ENCODE measurements around the gene ANKS1B.
A peak's percentile ranks its signal among the peaks of the same experiment; 100 is the strongest.

ANKS1B gene

DNA sequence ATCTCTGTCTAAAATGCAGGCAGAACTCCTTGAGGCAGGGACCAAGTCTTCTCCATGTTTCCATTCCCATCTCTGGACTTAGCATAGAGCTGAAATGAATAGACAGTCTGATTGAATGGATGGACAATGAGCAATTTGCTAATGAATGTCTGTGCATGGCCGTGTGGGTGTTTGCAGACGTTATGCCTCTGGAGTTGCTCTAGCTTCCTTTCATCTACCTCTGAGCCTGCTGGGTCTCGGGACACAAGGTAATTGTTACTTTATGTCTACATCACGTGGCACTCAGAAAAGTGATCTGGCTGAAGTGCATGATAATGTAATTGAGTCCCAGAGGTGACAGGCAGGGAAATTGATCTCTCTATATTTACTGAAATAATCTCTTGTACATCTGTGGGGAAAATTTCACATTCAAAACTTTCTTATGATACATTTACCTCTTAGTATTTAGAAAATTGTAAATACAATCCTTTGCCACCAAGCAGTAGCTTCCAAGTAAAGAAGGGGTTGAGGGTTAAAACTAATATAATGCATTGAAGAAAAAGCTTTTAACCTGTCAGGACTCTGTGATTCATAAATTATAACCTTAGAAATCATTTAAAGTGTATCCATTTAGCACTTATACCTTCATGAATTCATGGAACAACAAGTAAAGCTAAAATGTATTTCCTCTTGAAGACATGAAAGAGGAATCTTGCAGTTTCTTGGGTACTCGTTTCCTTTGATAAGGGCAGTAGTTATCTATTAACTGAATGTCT is 915.6 kb downstream of the ANKS1B start:
- Mint-ChIP-seq H3K27ac (no peak overlapping the region), H3K27me3 (no peaks in the 10 kb centered on the region), H3K4me1 (no peaks in the 10 kb centered on the region), H3K4me3 (no peak overlapping the region), H3K36me3 (ENCODE audit: low read depth) (no peaks in the 10 kb centered on the region), H3K9me3 (no peaks in the 10 kb centered on the region)
- DNase-seq: no peak
- no peak for ATAC-seq

DNA sequence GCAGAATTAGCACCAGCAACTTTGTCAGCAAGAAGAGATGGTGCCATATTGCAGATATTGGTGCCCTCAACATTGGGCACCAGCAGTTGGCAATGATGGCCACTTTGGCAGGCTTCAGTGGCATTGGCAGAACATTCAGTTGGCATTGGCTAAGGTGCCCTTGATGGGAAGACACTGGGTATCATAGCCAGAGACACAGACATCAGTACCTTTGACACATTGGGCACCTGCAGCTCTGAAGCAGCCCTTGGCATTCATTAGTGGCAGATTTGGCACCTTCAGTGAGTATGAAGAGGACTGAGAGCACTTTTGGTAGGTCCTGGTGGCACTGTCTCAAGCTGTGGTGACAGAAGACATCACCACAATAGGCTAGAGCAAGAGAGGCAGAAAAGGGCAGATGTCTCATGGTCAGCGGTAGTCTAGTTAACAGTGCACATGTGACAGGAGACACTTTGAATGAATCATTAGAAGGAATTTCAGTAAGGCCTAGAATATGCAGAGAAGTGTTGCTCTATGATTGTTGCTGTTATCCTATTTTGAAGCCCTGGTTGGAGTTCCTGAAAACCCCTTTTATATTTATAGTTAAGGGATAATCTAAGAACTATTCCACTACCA is 917.5 kb downstream of the ANKS1B start:
- H3K4me3 Mint-ChIP-seq: no peak overlapping the region
- no peaks in the 10 kb centered on the region for H3K4me1 Mint-ChIP-seq
- DNase-seq (no peak), ATAC-seq (no peak)
- no peaks in the 10 kb centered on the region for H3K36me3 Mint-ChIP-seq (ENCODE audit: low read depth)
- H3K27ac Mint-ChIP-seq: no peak overlapping the region
- no peaks in the 10 kb centered on the region for H3K27me3 Mint-ChIP-seq
- H3K9me3 Mint-ChIP-seq: no peaks in the 10 kb centered on the region

DNA sequence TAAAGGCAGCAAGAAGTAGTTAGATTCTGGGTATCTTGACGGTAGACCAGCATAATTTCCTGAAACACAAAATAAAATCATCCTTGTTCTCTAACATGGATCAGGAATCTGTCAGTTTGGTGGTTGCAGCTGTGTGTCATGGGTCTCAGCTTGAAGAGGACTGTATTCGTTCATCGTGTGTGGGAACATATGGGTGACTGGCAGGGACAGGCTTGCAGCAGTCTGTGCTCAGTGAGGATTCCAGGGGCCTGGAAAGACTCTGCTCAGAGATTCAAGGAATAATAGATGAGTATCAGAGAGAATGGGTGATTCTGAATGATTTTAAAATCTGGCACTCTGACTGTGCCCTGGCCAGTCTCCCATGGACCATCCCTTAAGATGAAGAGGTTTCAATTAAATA is 918.0 kb downstream of the ANKS1B start:
- H3K4me1 Mint-ChIP-seq: no peaks in the 10 kb centered on the region
- no peaks in the 10 kb centered on the region for H3K27me3 Mint-ChIP-seq
- ATAC-seq (no peak), DNase-seq (no peak)
- no peaks in the 10 kb centered on the region for H3K9me3 Mint-ChIP-seq
- no peaks in the 10 kb centered on the region for H3K36me3 Mint-ChIP-seq (ENCODE audit: low read depth)
- H3K4me3 Mint-ChIP-seq: no peak overlapping the region
- no peak overlapping the region for H3K27ac Mint-ChIP-seq

GRCh38 chr12:99063182-99063581 is 921.6 kb downstream of the ANKS1B start:
- Mint-ChIP-seq H3K36me3 (ENCODE audit: low read depth) (no peaks in the 10 kb centered on the region), H3K4me1 (no peaks in the 10 kb centered on the region), H3K27me3 (no peaks in the 10 kb centered on the region), H3K27ac (no peak overlapping the region), H3K9me3 (no peaks in the 10 kb centered on the region), H3K4me3 (no peak overlapping the region)
- no peak for DNase-seq
- ATAC-seq: no peak

DNA sequence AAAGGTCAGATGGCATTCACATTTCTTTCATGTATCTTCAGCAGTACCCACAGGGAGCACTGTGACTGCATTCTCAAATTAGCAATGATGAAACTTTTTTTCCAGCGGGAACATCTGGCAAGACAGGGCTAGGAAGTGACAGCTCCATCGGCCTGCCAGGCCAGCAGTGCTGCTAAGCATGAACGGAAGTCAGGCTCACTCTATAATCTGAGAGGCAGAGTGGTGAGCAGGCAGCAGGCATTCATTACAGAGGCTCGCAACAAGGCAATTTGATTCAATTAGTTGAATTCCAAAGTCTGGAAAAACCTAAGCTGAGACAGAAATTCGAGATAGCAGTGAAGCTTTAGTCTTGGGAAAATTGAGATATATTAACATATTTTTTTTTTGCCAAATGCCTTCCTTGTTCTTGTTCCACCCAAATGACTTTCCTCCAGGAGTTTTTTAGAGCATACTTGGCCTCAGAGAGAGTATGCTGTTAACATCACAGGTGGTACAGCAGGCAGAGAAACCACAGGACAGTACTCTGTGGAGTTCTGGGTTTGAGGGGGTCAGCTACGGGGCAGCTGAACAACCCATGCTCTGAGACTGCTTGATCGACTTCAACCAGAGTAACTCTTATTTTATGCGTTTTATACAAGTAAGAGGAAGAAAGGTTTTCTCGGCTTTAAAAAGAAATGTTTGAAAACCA is 924.8 kb downstream of the ANKS1B start:
- ATAC-seq (no peak), DNase-seq (no peak)
- Mint-ChIP-seq H3K9me3 (no peaks in the 10 kb centered on the region), H3K4me3 (no peak overlapping the region), H3K36me3 (ENCODE audit: low read depth) (no peaks in the 10 kb centered on the region), H3K27me3 (no peaks in the 10 kb centered on the region), H3K4me1 (no peaks in the 10 kb centered on the region), H3K27ac (no peak overlapping the region)

GRCh38 chr12:99057670-99058069 is 927.1 kb downstream of the ANKS1B start:
- H3K27ac Mint-ChIP-seq: no peak overlapping the region
- H3K36me3 Mint-ChIP-seq (ENCODE audit: low read depth): no peaks in the 10 kb centered on the region
- H3K27me3 Mint-ChIP-seq: no peaks in the 10 kb centered on the region
- no peaks in the 10 kb centered on the region for H3K9me3 Mint-ChIP-seq
- no peak for ATAC-seq
- no peak for DNase-seq
- H3K4me3 Mint-ChIP-seq: no peak overlapping the region
- no peaks in the 10 kb centered on the region for H3K4me1 Mint-ChIP-seq

DNA sequence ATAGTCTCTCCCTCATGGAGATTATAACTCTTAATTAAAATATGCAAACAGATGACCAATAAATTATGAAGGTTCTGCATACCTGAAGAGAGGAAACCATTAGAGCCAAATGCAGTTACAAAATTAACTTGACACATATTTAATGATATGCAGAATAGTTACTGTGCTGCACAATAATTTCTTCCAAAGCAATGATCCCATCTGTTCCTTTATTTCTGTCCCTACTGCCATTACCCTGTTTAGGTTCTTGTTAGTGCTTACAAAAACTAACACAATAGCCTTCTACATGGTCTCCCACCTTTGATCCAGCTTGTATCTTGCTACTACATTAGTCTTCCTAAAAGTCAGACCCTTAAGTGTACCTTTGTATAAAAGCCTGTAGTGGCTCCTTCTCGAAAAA is 928.5 kb downstream of the ANKS1B start:
- no peak overlapping the region for H3K4me3 Mint-ChIP-seq
- H3K36me3 Mint-ChIP-seq (ENCODE audit: low read depth): no peaks in the 10 kb centered on the region
- ATAC-seq (no peak), DNase-seq (no peak)
- no peaks in the 10 kb centered on the region for H3K9me3 Mint-ChIP-seq
- no peaks in the 10 kb centered on the region for H3K27me3 Mint-ChIP-seq
- H3K27ac Mint-ChIP-seq: no peak overlapping the region
- H3K4me1 Mint-ChIP-seq: no peaks in the 10 kb centered on the region

DNA sequence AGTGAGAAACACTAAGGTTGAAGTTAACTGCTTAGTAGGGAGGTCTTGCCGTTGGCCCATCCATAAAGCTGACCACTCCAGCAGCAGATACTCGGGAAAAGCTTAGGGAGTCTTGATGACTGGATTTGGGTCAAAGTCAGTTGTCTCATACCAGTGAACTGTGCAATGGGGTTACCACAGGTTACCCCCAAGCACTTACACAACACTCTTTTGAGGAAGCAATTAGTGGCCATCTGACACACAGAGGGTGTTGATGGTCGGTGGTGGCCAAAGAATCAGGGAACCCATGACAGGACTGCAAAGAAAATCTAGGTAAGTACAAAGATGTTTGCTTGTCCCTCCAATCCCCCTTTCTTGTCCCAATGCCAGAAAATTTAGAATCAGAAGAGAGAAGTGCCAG is 929.4 kb downstream of the ANKS1B start:
- ATAC-seq (no peak), DNase-seq (no peak)
- Mint-ChIP-seq H3K36me3 (ENCODE audit: low read depth) (no peaks in the 10 kb centered on the region), H3K27ac (no peak overlapping the region), H3K27me3 (no peaks in the 10 kb centered on the region), H3K9me3 (no peaks in the 10 kb centered on the region), H3K4me1 (no peaks in the 10 kb centered on the region), H3K4me3 (no peak overlapping the region)

DNA sequence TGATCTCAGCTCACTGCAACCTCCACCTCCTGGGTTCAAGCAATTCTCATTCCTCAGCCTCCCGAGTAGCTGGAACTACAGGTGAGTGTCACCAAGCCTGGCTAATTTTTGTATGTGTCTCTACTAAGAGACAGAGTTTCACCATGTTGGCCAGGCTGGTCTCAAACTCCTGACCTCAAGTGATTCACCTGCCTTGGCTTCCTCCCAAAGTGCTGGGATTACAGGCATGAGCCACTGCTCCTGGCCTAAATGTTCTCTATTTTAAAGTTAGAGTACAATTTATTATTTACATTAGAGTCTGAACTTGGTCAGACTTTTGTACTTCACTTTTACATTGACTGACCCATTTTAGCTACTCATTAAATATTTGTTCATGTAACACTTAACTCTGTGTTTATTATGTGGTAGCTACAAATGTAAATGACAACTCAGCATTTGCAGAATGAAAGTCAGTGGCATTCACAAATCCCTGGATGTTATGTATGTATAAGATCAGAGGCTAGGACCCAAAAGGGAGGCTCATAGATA is 930.1 kb downstream of the ANKS1B start:
- Mint-ChIP-seq H3K9me3 (no peaks in the 10 kb centered on the region), H3K36me3 (ENCODE audit: low read depth) (no peaks in the 10 kb centered on the region), H3K4me3 (no peak overlapping the region), H3K27me3 (no peaks in the 10 kb centered on the region), H3K4me1 (no peaks in the 10 kb centered on the region), H3K27ac (no peak overlapping the region)
- DNase-seq (no peak), ATAC-seq (no peak)

GRCh38 chr12:99053616-99054362 is 930.9 kb downstream of the ANKS1B start:
- H3K27me3 Mint-ChIP-seq: no peaks in the 10 kb centered on the region
- H3K4me1 Mint-ChIP-seq: no peaks in the 10 kb centered on the region
- H3K36me3 Mint-ChIP-seq (ENCODE audit: low read depth): no peaks in the 10 kb centered on the region
- H3K4me3 Mint-ChIP-seq: no peak overlapping the region
- no peaks in the 10 kb centered on the region for H3K9me3 Mint-ChIP-seq
- DNase-seq: no peak
- no peak overlapping the region for H3K27ac Mint-ChIP-seq
- ATAC-seq: no peak

DNA sequence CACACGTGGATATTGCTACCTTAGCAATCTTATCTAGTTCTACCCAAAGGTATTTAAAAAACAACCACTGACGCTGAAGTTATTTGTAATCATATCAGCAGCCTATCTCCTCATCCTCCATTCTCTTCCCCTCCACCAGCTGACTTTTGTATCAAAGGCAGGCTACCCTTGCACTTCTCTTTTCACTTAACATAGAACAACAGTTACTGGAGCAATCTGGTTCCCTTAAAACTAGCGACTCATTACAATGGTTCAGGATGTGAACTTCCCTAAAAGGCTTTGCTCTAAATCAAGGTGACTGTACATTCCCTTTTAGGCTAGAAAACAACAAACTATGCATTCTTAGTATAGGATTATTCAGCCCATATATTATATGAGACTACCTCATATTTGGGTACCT is 935.0 kb downstream of the ANKS1B start:
- DNase-seq (no peak), ATAC-seq (no peak)
- Mint-ChIP-seq H3K36me3 (ENCODE audit: low read depth) (no peaks in the 10 kb centered on the region), H3K4me3 (no peak overlapping the region), H3K27ac (no peak overlapping the region), H3K4me1 (no peaks in the 10 kb centered on the region), H3K9me3 (peaks cover 13% of the 10 kb centered on the region), H3K27me3 (no peaks in the 10 kb centered on the region)

- no peak for ATAC-seq
- DNase-seq: no peak
- peaks cover 13% of the 10 kb centered on the region for H3K9me3 Mint-ChIP-seq
- no peak overlapping the region for H3K27ac Mint-ChIP-seq
- no peaks in the 10 kb centered on the region for H3K4me1 Mint-ChIP-seq
- H3K36me3 Mint-ChIP-seq (ENCODE audit: low read depth): no peaks in the 10 kb centered on the region
- H3K4me3 Mint-ChIP-seq: no peak overlapping the region
- H3K27me3 Mint-ChIP-seq: no peaks in the 10 kb centered on the region
These were observed 939.6 kb downstream of the ANKS1B start for GRCh38 chr12:99045158-99045557.

DNA sequence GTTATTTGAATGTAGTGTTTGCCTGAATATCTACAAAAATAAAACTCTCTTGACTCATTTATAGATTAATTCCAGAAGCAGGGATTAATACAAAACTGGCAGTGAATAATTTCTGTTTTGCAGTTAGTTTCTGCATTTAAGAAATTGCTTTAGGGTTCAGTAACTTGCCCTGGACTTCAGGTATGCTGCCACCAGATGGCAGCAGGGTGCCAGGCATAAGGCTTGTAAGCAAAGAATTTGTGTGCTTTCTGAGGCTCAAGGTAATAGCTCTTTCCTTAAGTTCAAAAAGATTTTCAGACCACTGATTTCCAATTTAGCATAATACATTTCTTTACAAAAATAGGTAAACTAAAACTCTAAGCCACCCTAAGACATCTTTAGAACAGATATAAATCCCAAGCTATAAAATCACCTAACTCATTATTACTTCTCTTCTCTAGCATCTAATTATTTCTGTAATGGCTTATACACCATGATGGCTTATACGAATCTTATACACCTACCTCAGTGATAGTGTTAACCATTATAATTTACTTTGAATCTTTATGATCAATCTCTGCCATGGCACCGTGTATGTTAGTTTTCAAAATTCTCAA is 941.3 kb downstream of the ANKS1B start:
- Mint-ChIP-seq H3K4me1 (no peaks in the 10 kb centered on the region), H3K27ac (no peak overlapping the region), H3K27me3 (no peaks in the 10 kb centered on the region), H3K9me3 (peaks cover 13% of the 10 kb centered on the region), H3K4me3 (no peak overlapping the region), H3K36me3 (ENCODE audit: low read depth) (no peaks in the 10 kb centered on the region)
- ATAC-seq (no peak), DNase-seq (peak; percentile 49)

- peaks cover 4% of the 10 kb centered on the region for H3K9me3 Mint-ChIP-seq
- no peaks in the 10 kb centered on the region for H3K36me3 Mint-ChIP-seq (ENCODE audit: low read depth)
- H3K4me1 Mint-ChIP-seq: no peaks in the 10 kb centered on the region
- DNase-seq (no peak), ATAC-seq (no peak)
- no peak overlapping the region for H3K27ac Mint-ChIP-seq
- H3K4me3 Mint-ChIP-seq: no peak overlapping the region
- no peaks in the 10 kb centered on the region for H3K27me3 Mint-ChIP-seq
These were observed 942.5 kb downstream of the ANKS1B start for GRCh38 chr12:99042226-99042625.

Data from activated naive CD8-positive, alpha-beta T cell treated with anti-CD3 and anti-CD28 coated beads, Interleukin-2, amount 50 U/mL, for 24 hours (primary cell).